ENCODE results near the gene RAMP1. TPM values are rescaled to one million over a fixed set of nuclear protein-coding genes. Genes with fewer than 3 reads are reported as not detected.

RAMP1 gene
- total and polyA plus RNA-seq, 8 donors, result 6.8 to 12.6 (median 8.7) TPM

GRCh38 chr2:237892984-237893595 lies 33.7 kb downstream of the RAMP1 start:
- no peaks in the 10 kb centered on the region for H3K36me3 ChIP-seq
- intact Hi-C loops (cut with DNase I), result no loop called here
- H3K27ac ChIP-seq, result no peak overlapping the region
- ATAC-seq (no peak), DNase-seq (no peak)
- no peaks in the 10 kb centered on the region for H3K27me3 ChIP-seq
- H3K9me3 ChIP-seq, result no peaks in the 10 kb centered on the region
- no peaks in the 10 kb centered on the region for H3K4me1 ChIP-seq
- TF ChIP-seq, protein P1, sequence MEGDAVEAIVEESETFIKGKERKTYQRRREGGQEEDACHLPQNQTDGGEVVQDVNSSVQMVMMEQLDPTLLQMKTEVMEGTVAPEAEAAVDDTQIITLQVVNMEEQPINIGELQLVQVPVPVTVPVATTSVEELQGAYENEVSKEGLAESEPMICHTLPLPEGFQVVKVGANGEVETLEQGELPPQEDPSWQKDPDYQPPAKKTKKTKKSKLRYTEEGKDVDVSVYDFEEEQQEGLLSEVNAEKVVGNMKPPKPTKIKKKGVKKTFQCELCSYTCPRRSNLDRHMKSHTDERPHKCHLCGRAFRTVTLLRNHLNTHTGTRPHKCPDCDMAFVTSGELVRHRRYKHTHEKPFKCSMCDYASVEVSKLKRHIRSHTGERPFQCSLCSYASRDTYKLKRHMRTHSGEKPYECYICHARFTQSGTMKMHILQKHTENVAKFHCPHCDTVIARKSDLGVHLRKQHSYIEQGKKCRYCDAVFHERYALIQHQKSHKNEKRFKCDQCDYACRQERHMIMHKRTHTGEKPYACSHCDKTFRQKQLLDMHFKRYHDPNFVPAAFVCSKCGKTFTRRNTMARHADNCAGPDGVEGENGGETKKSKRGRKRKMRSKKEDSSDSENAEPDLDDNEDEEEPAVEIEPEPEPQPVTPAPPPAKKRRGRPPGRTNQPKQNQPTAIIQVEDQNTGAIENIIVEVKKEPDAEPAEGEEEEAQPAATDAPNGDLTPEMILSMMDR (IDR thresholded peaks at IDR 0.05), result no peak
- no peak overlapping the region for H3K4me3 ChIP-seq

DNA sequence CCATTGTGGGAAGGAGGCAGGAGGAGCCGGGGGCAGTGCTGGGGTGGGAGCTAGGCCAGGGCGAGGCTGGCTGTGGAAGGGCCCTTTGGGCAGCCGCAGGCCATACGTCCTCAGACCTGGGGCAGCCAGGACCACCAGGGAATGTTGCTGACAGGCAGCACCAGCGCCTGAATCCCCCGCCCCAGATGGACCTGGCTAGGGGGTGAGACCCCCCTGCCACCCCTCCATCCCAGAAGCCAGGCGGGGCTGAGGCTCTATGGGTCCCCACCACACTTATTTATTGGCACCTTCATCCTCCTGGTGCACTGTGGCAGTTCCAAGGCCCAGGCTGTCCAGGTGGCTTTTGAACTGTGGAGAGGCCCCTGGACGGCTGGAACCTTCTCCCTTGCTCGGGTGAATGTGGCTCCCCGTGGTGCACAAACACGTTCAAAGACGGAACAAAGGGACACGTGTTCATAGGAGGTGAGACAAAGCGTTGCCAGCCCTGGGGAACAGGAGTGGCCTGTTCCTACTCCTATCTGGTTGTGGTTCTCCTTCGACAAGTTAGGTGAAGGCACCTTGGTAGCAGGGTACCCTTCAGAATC lies 35.1 kb downstream of the RAMP1 start:
- intact Hi-C loops (cut with DNase I), result no loop called here
- Histone ChIP-seq H3K9me3 (no peaks in the 10 kb centered on the region), H3K4me3 (no peak overlapping the region), H3K4me1 (peaks cover 8 to 13% of the 10 kb centered on the region in 2 donors), H3K27ac (no peak overlapping the region), H3K27me3 (no peaks in the 10 kb centered on the region), H3K36me3 (no peaks in the 10 kb centered on the region)
- peak in 1 of 4 donors; percentile 55 for DNase-seq
- ATAC-seq, result no peak
- TF ChIP-seq, protein P1 (IDR thresholded peaks at IDR 0.05), result no peak

DNA sequence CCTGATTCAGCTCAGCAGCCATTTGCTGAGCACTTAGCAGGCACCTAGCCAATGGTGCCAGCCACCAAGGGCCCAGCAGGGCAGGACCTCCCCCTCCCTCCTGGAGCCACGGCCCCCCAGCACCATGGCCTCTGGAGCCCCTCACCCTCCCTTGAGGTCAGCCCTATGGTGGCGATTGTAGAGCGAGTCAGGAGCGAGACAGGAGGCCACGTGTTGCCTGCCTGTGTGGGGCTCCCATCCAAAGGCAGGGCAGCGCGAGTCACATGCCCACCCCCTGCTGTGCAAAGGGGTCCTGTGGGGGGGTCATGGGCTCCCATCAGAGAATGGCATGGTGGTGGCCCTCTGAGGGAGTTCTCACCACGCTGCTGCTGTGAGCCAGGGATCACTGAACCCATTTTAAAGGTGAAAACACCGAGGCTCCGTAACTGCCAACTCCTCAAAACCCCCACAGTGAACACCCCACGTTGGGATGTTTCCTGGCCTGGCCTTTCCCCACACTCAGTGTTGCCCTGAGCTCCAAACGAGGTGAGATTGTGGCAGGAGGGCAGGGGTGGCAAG lies 35.6 kb downstream of the RAMP1 start:
- Histone ChIP-seq H3K4me3 (no peak overlapping the region), H3K9me3 (no peaks in the 10 kb centered on the region), H3K36me3 (no peaks in the 10 kb centered on the region), H3K4me1 (peaks cover 8 to 13% of the 10 kb centered on the region in 2 donors), H3K27ac (no peak overlapping the region), H3K27me3 (no peaks in the 10 kb centered on the region)
- TF ChIP-seq, protein P1 (IDR thresholded peaks at IDR 0.05), result no peak
- no peak for DNase-seq
- intact Hi-C loops (cut with DNase I), result no loop called here
- ATAC-seq, result no peak

DNA sequence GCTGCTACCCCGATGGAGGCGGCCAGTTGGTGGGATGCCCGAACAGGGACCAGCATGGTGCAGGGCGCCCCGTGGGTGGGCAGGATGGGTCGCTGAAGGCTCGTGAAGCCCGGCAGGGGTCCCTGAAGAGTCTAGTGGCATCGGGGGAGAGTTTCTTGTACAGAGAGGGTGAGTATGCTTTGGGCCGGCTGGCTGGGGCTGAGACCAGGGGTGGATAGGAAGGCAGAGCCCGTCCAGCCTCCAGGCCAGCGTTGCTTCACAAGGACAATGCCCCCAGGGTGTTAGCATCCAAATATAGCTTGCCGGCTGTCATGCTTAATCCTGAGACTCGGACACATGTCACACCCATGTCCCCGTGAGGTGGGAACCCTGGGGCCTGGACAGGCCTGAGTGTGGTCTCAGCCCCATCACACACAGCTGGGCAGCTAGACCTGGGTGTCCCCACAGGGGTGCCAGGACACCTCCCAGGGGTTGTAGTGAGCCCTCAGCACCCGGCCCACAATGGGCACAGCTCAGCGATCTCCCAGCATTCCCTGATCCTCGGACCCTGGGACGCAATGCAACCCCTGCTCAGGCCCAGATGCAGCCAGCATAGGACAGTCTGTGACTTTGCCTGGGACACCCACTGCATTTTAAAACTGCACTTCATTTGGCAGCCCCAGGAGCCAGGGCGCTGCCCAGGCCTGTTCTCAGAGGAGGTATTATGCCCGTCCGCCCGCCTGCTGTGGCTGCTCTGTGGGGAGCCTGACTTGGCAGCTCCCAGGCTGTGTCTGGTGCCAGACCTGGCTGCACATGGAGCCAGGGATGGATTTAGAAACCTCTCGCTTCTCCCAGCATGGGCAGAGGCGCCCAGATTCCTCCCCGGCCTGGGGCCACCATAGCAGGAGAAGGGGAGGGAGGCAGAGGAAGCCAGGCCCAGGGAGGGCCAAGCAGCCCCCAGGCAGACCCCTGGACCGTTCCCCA lies 36.4 kb downstream of the RAMP1 start:
- Histone ChIP-seq H3K9me3 (no peaks in the 10 kb centered on the region), H3K27ac (no peak overlapping the region), H3K36me3 (no peaks in the 10 kb centered on the region), H3K27me3 (no peaks in the 10 kb centered on the region), H3K4me3 (no peak overlapping the region), H3K4me1 (peaks cover 8 to 13% of the 10 kb centered on the region in 2 donors)
- intact Hi-C loops (cut with DNase I), result no loop called here
- TF ChIP-seq, protein P1 (IDR thresholded peaks at IDR 0.05), result no peak
- DNase-seq, result peak in 1 of 4 donors; percentile 71
- no peak for ATAC-seq

Measured in left lung (tissue), 10 donors.